ENCODE data around the gene MPV17L.
"Not testable (repeated sequence)": the region's sequence is repeated elsewhere in the genome, so short reads cannot be mapped to it uniquely, and the experiment has no call there.

The MPV17L gene

DNA sequence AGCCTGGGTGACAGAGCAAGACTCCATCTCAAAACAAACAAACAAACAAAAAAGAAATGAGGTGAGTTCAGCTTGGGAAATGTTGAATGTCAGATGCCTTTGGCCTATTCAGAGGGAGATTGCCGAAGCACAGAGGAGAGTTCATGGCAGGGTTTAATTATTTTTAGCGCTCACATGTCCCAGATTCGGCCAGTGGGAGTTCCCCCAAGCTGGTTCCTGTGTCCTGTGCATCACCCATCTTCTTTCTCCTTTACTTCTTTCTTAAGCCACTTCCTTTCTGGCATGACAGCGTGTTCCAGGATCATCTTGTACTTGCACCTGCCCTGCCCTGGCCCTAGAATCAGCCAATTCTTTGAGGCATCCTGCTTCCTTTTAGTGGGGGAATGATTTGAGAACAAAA is 9.2 kb downstream of the MPV17L start:
- FAIRE-seq, result no peak
- DNase-seq (ENCODE audit: insufficient read length, low spot score), result no peak

DNA sequence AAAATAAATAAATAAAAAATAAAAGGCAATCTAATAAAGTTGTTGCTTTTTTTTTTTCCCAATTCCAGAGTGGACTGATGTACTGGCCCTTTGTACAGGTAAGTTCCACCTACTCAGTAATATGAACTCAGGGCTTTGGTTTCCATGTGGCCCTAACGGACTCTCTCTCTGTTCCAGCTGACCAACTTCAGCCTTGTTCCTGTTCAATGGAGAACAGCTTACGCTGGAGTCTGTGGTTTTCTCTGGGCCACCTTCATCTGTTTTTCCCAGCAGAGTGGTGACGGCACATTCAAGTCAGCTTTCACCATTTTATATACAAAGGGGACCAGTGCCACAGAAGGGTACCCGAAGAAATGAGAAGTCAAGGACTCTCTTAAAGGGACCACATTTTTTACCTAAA is 12.2 kb downstream of the MPV17L start:
- not testable (repeated sequence) for FAIRE-seq; DNase-seq (ENCODE audit: insufficient read length, low spot score)

DNA sequence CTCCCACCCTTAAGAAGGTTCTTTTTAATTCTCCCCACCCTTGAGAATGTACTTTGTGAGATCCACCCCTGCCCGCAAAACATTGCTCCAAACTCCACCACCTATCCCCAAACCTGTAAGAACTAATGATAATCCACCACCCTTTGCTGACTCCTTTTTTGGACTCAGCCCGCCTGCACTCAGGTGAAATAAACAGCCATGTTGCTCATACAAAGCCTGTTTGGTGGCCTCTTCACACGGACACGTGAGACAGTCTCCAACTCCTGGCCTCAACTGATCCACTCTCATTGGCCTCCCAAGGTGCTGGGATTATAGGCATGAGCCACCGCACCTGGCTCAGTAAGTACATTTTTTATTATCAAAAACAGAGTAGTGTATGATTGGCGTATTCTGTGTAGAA is 13.9 kb downstream of the MPV17L start:
- DNase-seq (ENCODE audit: insufficient read length, low spot score); FAIRE-seq: not testable (repeated sequence)

DNA sequence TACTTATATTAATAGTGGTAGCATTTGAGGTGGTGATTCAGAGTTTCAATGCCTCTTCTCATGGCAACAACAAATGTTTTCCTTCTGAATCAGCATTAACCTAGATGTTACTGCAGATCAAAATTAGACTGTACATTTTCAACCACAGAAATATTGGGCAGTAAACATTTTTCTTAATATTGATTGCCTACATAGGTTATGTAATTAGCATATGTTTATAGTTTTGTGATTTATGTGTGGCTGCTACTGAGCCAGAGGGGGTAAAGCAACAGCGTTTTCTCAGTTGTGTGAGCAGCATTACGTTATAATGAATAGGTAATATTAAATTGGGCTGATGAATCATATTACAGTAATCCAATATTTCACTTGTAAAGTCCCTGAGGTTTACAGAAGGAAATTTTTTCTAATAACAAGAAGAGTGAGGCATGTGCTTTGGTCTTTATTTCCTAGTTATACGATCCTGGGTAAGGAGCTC is 20.0 kb downstream of the MPV17L start:
- no peak for DNase-seq (ENCODE audit: insufficient read length, low spot score)
- FAIRE-seq, result no peak

DNA sequence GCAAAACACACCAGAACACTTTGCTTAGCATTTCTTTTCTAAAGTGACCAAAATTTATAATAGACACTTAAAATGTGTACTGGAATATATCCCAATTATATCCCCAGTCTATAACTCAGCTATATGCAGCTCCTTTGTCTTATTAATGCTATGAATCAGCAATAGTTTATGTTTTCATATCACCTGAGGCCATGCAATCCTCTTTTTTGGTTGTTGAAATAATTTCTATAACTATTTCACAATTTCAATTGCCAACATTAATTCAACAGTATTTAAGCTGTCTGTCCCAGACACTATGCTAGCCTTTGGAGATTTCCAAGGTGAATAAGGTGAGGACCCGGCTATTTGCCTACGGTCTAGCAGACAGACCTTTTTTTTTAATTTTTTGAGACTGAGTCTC is 21.6 kb downstream of the MPV17L start:
- FAIRE-seq, result no peak
- DNase-seq (ENCODE audit: insufficient read length, low spot score), result no peak

DNA sequence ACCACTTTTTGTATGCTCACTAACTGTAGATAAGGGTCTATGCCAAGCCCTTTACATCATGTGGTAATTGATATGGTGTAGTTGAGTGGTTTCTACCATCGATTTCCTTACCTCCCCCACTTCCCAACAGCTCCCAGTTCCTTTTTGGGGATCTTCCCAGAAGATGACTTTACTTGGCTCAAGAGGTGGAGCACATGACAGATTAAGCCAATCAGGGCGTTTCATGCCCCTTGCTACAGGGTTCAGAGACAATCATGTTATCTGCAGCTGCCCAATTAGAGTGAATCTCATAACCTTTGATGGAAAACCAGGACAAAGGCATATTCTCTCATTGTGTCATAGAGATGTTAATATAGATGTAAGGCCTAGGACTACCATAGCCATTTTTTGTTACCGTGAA is 22.7 kb downstream of the MPV17L start:
- DNase-seq (ENCODE audit: insufficient read length, low spot score), result no peak
- FAIRE-seq, result no peak

DNA sequence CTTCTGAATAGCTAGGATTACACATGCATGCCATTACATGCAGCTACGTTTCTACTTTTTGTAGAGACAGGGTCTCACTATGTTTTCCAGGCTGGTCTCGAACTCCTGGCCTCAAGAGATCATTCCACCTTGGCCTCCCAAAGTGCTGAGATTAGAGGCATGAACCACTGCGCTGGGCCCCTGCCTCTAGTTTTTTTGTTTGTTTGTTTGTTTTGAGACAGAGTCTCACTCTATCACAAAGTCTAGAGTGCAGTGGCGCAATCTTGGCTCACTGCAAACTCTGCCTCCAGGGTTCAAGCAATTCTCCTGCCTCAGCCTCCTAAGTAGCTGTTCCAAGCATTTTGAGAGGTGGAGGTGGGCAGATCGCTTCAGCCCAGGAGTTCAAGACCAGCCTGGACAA is 26.1 kb downstream of the MPV17L start:
- not testable (repeated sequence) for FAIRE-seq; DNase-seq (ENCODE audit: insufficient read length, low spot score)

DNA sequence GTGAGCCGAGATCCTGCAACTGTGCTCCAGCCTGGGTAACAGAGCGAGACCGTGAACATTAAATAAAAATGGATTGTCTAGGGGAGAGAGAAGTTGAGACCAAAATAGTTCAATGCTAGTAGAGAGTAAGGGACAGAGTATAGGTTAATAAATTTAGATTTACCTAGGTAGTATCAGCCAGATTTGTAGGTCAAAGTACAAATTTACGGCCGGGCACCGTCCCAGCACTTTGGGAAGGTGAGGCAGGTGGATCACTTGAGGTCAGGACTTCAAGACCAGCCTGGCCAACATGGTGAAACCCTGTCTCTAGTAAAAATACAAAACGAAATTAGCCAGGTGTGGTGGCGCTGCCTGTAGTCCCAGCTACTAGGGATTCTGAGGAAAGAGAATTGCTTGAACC is 26.7 kb downstream of the MPV17L start:
- FAIRE-seq, result no peak

DNA sequence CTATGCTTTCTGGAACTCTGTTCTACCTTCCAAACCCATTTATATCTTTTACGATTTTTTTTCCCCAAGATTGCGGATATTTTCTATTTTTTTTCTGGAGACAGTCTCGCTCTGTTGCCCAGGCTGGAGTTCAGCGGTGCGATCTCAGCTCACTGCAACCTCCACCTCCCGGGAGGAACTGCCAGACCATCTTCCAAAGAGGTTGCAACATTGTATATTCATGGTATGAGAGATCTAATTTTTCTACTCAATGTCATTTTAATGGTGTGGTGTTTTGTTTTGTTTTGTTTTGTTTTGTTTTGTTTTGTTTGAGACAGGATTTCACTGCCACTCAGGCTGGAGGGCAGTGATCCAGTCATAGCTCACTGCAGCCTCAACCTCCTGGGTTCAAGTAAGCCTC is 30.3 kb downstream of the MPV17L start:
- FAIRE-seq, result no peak
- no peak for DNase-seq (ENCODE audit: insufficient read length, low spot score)

More for the DNA sequence above, 26.7 kb downstream of the MPV17L start:
- no peak for DNase-seq (ENCODE audit: insufficient read length, low spot score)

DNA sequence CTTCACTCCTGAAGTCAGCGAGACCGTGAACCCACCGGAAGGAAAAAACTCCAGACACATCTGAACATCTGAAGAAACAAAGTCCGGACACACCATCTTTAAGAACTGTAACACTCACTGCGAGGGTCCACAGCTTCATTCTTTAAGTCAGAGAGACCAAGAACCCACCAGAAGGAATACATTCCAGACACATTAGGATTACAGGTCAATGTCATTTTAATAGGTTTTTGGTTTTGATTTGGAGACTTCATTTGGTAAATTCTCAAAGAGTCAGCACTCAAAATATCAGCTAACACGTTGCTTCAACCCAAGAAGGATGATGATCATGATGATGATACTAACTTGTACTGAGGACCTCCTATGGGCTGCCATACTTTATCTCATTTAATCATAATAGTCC is 31.2 kb downstream of the MPV17L start:
- FAIRE-seq (no peak), DNase-seq (ENCODE audit: insufficient read length, low spot score) (no peak)

DNA sequence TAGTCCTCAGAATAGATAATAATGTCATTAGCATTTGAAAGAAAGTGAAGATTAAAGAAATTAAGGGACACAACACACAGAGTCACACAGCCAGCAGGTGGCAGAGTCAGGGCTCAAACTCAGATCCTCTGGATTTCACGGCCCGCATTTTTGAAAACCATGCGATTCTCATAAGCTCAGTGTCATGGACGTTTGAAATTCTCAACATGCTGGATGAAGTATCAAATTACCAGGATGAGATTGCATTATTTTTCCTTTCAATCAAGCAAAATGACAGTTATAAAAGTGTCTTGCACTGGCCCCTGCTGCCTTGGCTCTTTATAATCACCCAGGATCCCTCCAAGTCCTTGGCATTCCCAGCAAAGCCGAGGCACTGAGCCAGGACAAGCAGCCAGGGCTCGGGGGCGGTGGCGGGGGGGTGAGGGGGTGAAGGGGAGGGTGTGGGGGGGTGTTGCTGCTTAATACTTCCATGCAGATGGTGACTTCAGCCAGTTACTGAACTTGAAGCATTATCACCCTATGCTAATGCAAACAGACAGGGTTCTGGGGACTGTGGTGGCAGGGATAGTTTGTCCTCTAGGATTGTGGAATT is 32.2 kb downstream of the MPV17L start:
- peak; percentile 81 for FAIRE-seq
- peak; percentile 28 for DNase-seq (ENCODE audit: insufficient read length, low spot score)

DNA sequence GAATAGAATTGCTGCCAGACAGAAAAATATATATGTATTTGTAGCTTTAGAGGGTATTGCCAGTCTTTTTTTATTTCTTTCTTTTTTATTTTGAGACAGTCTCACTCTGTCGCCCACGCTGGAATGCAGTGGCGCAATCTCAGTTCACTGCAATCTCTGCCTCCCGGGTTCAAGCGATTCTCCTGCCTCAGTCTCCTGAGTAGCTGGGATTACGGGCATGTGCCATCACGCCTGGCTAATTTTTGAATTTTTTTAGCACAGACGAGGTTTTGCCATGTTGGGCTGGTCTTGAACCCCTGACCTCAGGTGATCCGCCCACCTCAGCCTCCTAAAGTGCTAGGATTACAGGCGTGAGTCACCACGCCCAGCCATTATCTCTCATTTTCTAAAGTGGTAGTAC is 35.3 kb downstream of the MPV17L start:
- DNase-seq (ENCODE audit: insufficient read length, low spot score); FAIRE-seq: not testable (repeated sequence)

DNA sequence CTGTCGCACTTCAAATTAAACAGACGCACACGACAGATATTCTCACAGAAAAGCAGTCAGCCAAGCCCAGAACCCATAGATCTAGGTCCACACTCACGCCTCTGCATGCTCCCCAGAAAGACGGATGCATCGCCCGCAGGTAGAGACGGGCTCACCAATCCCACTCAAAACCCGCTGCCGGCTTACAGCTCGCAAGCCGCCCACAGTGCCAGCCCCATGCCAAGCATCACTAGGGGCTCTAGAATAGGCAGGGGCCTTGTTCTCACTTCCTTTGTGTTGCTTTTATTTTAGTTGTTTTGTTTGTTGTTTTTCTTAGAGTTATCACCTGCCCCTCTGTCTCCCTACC is 38.5 kb downstream of the MPV17L start:
- no peak for FAIRE-seq
- DNase-seq (ENCODE audit: insufficient read length, low spot score), result no peak

DNA sequence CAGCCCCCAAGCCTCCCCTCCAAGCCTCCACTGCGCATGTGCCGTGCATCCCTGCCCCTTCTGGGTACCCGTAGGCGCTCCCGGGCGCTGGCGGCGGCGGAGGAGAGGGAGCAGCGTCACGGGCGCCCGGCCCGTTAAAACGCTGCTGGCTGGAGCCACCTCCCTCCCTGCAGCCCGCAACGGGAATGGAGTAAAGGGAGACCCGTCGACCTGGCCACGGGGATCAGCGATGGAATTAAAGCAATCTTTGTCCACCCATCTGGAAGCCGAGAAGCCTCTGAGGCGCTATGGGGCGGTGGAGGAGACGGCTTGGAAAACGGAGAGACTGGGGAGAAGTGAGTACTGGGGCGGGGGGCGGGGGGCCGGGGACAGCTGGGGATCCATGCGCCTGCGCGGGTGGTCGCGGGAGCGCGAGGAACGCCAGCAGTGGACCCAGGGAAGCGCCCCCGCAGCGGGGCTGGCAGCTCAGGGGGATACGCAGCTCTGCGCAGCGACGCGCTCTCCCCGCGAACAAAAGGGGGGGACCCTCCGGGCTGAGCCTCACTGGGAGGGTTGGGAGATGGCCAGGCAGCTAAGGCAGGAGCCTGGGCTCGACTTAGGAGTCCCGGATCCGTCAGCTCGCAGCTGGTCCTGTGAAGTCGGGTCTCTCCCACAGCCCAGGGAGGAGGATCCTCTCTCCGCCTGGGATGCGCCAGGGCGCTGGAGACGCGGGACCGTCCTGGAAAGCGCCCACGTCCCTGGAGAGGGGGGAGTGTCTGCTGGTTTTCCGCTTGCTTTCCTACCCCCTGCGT is 39.1 kb downstream of the MPV17L start, which contains the start of gene BMERB1:
Gene BMERB1, plus strand, starts transcription at position 164 of the 791 bp plus-strand sequence. Its CDS starts 66 bp downstream, at position 230.
- DNase-seq (ENCODE audit: insufficient read length, low spot score) (no peak), FAIRE-seq (no peak)

DNA sequence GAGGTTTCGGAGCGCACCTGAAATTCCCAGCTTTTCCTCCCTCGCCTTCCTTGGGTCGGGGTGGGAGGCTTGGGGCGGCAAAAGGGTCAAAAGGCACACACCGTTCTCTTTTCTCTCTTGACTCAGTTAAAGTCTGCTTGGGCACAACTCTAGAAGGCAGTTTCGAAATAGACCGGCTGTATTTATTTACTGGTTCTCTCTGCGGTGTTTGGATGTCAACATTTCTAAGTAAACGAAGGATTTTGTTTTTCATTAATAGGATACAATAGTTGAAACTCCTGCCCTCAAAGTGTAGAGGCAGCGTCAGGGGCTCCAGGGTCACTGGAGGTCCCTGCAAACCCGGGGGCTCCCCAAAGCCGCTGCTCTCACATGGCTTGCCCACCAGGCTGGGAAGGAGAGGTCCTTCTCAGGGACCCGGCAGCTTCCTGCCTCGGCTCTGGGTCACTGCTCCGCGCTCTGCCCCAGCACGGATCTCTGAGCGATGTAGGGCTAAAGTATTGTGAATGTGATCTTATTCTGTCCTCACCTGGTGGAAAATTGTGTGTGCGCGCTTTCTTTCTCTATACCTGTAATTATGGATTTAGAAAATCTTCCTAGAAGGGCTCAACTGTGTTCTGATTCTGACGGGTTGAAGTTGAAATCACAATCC is 39.8 kb downstream of the MPV17L start:
- DNase-seq (ENCODE audit: insufficient read length, low spot score) (no peak), FAIRE-seq (no peak)

DNA sequence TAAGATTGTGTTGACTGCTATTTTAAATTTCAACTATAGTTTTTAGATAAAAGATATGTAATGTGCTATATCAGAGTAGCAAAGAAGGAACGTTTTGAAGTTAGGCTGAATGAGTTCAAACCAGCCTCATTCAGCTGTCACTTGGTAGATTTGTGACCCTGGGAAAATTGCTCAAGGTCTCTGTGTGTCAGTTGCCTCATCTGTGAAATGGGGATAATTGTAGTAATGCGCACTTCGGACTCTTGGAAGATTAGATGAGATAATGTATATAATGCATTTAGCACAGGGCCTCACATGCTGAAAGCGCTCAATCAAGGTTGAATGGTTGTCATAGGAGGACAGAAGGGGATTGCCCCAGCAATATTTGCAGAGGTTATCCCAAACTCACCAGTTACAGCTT is 43.5 kb downstream of the MPV17L start:
- FAIRE-seq (no peak), DNase-seq (ENCODE audit: insufficient read length, low spot score) (no peak)

DNA sequence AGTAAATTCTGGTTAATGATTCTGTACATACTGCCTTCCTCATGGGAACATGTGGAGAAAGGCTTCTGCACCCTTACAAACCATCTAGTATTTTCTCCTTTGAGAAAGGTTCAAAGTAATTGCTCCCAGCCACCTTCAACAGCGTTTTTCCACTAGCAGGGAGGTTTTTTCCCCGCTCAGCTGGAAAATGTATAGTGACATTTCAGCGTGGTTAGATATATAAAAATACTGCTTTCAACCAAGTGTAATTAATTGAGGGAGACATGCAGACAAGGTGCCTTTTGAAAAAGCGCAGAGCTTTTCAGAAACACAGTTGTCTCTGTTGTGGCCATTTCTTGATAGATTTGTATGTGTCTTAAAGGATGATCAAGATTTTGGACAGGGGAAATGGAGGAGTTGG is 44.0 kb downstream of the MPV17L start:
- DNase-seq (ENCODE audit: insufficient read length, low spot score) (no peak), FAIRE-seq (no peak)

DNA sequence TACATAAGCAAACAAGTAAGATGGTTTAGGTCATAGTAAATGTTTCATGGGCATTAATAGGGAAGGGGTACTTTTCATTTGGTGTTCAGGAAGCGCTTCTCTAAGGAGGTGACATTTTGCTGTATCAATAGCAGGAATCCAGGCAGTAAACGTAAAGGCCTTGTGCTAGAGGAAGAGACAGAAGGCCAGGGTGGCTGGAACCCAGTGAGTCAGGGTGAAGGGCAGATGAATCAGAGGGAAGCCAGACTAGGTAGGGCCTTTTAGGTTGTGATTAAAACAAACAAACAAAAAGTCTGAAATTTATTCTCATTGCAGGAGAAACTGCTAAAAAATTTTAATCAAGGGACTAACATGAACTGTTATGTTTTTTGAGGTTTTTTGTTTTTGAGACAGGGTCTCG is 45.3 kb downstream of the MPV17L start:
- DNase-seq (ENCODE audit: insufficient read length, low spot score) (no peak), FAIRE-seq (no peak)

DNA sequence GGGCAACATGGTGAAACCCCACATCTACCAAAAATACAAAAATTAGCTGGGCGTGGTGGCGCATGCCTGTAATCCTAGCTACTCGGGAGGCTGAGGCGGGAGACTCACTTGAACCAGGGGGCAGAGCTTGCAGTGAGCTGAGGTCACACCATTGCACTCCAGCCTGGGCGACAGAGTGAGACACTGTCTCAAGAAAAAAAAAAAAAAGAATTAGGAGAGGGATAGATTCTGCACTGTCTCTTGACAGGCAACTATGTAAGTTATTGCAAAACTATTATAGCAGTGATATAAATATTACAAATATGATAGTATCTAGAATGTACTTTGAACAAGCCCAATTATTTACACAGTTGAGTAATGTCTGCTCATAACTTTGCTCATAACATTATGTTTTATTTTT is 46.6 kb downstream of the MPV17L start:
- DNase-seq (ENCODE audit: insufficient read length, low spot score); FAIRE-seq: not testable (repeated sequence)

DNA sequence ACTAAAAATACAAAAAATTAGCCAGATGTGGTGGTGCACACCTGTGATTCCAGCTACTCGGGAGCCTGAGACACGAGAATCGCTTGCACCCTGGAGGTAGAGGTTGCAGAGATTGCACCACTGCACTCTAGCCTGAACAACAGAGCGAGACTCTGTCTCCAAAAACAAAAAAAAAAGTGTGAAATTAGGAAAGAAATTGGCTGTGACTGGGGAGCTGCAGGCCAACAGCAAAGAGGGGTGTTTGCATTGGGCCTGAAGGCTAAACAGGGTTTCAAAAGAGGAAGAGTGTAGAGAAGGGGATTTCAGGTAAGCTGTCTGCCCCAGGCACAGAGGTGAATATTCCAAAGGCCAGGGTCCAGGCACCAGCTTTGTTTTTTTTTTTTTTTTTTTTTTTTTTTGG is 48.2 kb downstream of the MPV17L start:
- DNase-seq (ENCODE audit: insufficient read length, low spot score), result no peak
- no peak for FAIRE-seq

DNA sequence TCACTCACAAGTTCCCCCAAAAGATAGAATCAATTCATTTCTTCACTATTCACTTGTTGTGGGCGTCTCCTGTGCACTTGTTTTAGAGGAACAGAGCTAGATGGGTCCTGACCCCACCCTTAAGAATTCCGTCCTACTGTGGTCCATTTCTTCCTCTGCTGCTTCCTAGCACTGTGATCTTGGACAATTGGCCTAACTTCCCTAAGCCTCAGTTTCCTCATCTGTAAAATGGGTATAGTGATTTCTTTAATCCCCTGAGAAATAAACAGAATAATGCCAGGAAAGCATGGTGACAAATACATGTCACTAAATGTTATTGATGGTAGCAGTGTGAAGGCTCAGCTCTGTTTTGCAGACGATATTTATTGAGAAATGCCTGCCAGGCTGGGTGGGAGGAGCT is 48.7 kb downstream of the MPV17L start:
- FAIRE-seq (no peak), DNase-seq (ENCODE audit: insufficient read length, low spot score) (no peak)

DNA sequence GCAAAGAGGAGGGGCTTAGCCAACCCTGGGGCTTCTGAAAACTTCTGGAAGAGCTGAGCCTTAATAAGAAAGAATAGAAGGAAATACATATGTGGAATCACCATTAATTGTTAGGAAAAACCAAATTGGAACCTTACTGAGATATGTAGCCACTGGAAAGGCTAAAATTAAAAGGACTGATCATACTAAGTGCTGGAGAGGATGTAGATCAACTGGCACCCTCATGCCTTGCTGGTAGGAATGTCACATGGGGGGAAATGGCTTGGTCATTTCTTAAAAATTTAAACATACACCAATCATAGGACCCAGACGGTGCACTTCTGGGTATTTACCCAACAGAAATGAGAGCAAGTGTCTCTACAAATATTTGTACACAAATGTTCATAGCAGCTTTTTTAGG is 49.9 kb downstream of the MPV17L start:
- DNase-seq (ENCODE audit: insufficient read length, low spot score) (no peak), FAIRE-seq (no peak)

Data from GM19239 (cell line).